SHP77 (cell line): ENCODE results near the gene RHOXF2.
"Not testable (repeated sequence)": the region's sequence is repeated elsewhere in the genome, so short reads cannot be mapped to it uniquely, and the experiment has no call there.

ENCODE experiments used
- DNase-seq, 2 experiments: peaks; one replicate each; lab custom pipeline; 2025; lab: John Stamatoyannopoulos, UW

The RHOXF2 gene

GRCh38 chrX:120158313-120158712, at the start of gene RHOXF2:
TSS of gene RHOXF2 (plus strand) at chrX:120158613. CDS start at chrX:120158751, 138 bp downstream.
- not testable (repeated sequence) for DNase-seq

- no peak for DNase-seq
These were observed 49.0 kb upstream of the RHOXF2 start for GRCh38 chrX:120109378-120109777.

- no peak for DNase-seq
These were observed 46.8 kb upstream of the RHOXF2 start for GRCh38 chrX:120111611-120112010.

GRCh38 chrX:120115438-120115963, 42.9 kb upstream of the RHOXF2 start, which contains the start of gene RHOXF1:
TSS of gene RHOXF1 (minus strand) at chrX:120115913. CDS start at chrX:120115862, 51 bp downstream.
- no peak for DNase-seq

- no peak for DNase-seq
These were observed 38.2 kb upstream of the RHOXF2 start for GRCh38 chrX:120120223-120120622.

GRCh38 chrX:120125444-120125843, 33.0 kb upstream of the RHOXF2 start:
- DNase-seq, result no peak

GRCh38 chrX:120128306-120128846, 30.0 kb upstream of the RHOXF2 start:
- DNase-seq, result not testable (repeated sequence)

GRCh38 chrX:120136128-120136527, 22.3 kb upstream of the RHOXF2 start:
- no peak for DNase-seq

GRCh38 chrX:120136840-120137239, 21.6 kb upstream of the RHOXF2 start:
- DNase-seq, result no peak

GRCh38 chrX:120137439-120137838, 21.0 kb upstream of the RHOXF2 start:
- no peak for DNase-seq

- DNase-seq, result no peak
These were observed 18.0 kb upstream of the RHOXF2 start for GRCh38 chrX:120140293-120140981.

- no peak for DNase-seq
These were observed 14.1 kb upstream of the RHOXF2 start for GRCh38 chrX:120144178-120144844.

- no peak for DNase-seq
These were observed 13.0 kb upstream of the RHOXF2 start for GRCh38 chrX:120145295-120145925.

- not testable (repeated sequence) for DNase-seq
These were observed 12.1 kb upstream of the RHOXF2 start for GRCh38 chrX:120146323-120146722.

GRCh38 chrX:120147537-120147936, 10.9 kb upstream of the RHOXF2 start:
- DNase-seq, result no peak

- DNase-seq, result not testable (repeated sequence)
These were observed 8.2 kb upstream of the RHOXF2 start for GRCh38 chrX:120150109-120150744.

GRCh38 chrX:120159086-120159485, 673 bp downstream of the RHOXF2 start:
- DNase-seq, result not testable (repeated sequence)

- DNase-seq, result not testable (repeated sequence)
These were observed 34.8 kb downstream of the RHOXF2 start for GRCh38 chrX:120193254-120193653.

GRCh38 chrX:120193720-120194119, 35.3 kb downstream of the RHOXF2 start:
- not testable (repeated sequence) for DNase-seq

- not testable (repeated sequence) for DNase-seq
These were observed 37.4 kb downstream of the RHOXF2 start for GRCh38 chrX:120195786-120196185.

GRCh38 chrX:120196626-120197283, 38.3 kb downstream of the RHOXF2 start:
- DNase-seq, result not testable (repeated sequence)
